Panc1 (cell line): ENCODE data around the gene C1QTNF4. TPM values are rescaled to one million over a fixed set of nuclear protein-coding genes. Genes with fewer than 3 reads are reported as not detected.

Source experiments
- ATAC-seq: fragments of 200-7000 bp; cut with Tn5 transposase; 2 replicates; pipeline ENCODE4 v1.9.1; 2020; ENCODE audit warnings: mild to moderate bottlenecking, moderate library complexity
- BruUV-seq: library from RNA; stranded (reverse); fragments of 400-500 nt; replicated peaks from 2 replicates; lab custom pipeline; 2021; lab: Mats Ljungman, UMichigan
- CTCF ChIA-PET: fragments of 300-600 bp; sonication (Branson Sonifier 250); formaldehyde crosslinking; loops from one replicate; lab custom pipeline; 2022; ENCODE audit warnings: antibody characterized with exemption; lab: Charles Lee
- POLR2A ChIA-PET: fragments of 300-600 bp; sonication (Branson Sonifier 250); formaldehyde crosslinking; loops from one replicate; lab custom pipeline; 2022; ENCODE audit warnings: antibody characterized with exemption; lab: Charles Lee
- DNase-seq: peaks from one replicate; pipeline ENCODE4 v3.0.0-alpha.2; 2010; ENCODE audit warnings: low read depth, low spot score
- H3K27ac ChIP-seq: 2 replicates; pipeline ENCODE4 v1.5.1; 2011; ENCODE audit warnings: mild to moderate bottlenecking, low read length, inconsistent platforms
- H3K27me3 ChIP-seq: fragments of 200-500 bp; sonication (Bioruptor generic); 2 replicates; pipeline ENCODE4 v1.6.0; 2014; ENCODE audit warnings: low read length, inconsistent platforms; ENCODE audit not compliant: control insufficient read depth, insufficient read depth
- H3K36me3 ChIP-seq: fragments of 200-500 bp; sonication (Bioruptor generic); 2 replicates; pipeline ENCODE4 v1.5.1; 2014; ENCODE audit warnings: inconsistent platforms, mild to moderate bottlenecking, low read length, moderate library complexity; ENCODE audit not compliant: control insufficient read depth, insufficient read depth
- H3K4me1 ChIP-seq: 2 replicates; pipeline ENCODE4 v1.5.1; 2011; ENCODE audit warnings: inconsistent platforms, mild to moderate bottlenecking, low read length, moderate library complexity; ENCODE audit not compliant: control insufficient read depth, insufficient read depth
- H3K4me3 ChIP-seq, 2 experiments: 2 replicates each; pipeline ENCODE4 v1.5.1; 2011 to 2012; ENCODE audit warnings: low read depth in 2 of 2, low read length in 2 of 2, mild to moderate bottlenecking in 2 of 2, inconsistent platforms in 1 of 2, moderate library complexity in 1 of 2
- H3K9me3 ChIP-seq: fragments of 200-500 bp; sonication (Bioruptor generic); 2 replicates; pipeline ENCODE4 v1.5.1; 2014; ENCODE audit warnings: low read depth, mild to moderate bottlenecking, inconsistent platforms, low read length, moderate library complexity; ENCODE audit not compliant: control insufficient read depth, insufficient read depth
- POLR2AphosphoS5 ChIP-seq: IDR thresholded peaks from 2 replicates; pipeline ENCODE4 v1.6.1; 2012; ENCODE audit warnings: mild to moderate bottlenecking, low read depth, low read length, moderate library complexity
- SIN3A ChIP-seq: IDR thresholded peaks from 2 replicates; pipeline ENCODE4 v1.6.1; 2012; ENCODE audit warnings: low read depth, mild to moderate bottlenecking, low read length, moderate library complexity, borderline replicate concordance; ENCODE audit not compliant: insufficient read depth
- TCF7L2 ChIP-seq: IDR thresholded peaks from 2 replicates; pipeline ENCODE4 v1.6.1; 2011; ENCODE audit warnings: mild to moderate bottlenecking, low read depth, low read length, inconsistent platforms
- in situ Hi-C: cut with HindIII; loops from 2 replicates; pipeline ENCODE4 v1.10.0; 2016; ENCODE audit warnings: low sequenced_read_pairs, low pct_unique_long_range_greater_than_20kb
- intact Hi-C: fragments of 100-400 bp; cut with micrococcal nuclease; formaldehyde crosslinking; loops from one replicate; pipeline ENCODE4 v1.10.0; 2022; ENCODE audit not compliant: unreplicated experiment
- total RNA-seq: library from RNA; stranded (reverse); gene quantifications from one replicate; pipeline ENCODE4 v1.2.1, GENCODE V29; 2021; ENCODE audit not compliant: unreplicated experiment
- TF ChIP-seq, protein P1 (sequence below): fragments of 450-650 bp; IDR thresholded peaks from 2 replicates; pipeline ENCODE4 v1.5.1; 2017; ENCODE audit warnings: mild to moderate bottlenecking
- TF ChIP-seq, protein P2 (sequence below), 2 experiments: IDR thresholded peaks; 2 replicates each; pipeline ENCODE4 v1.6.1; 2011 to 2012; ENCODE audit warnings: low read depth in 2 of 2, control low read depth in 1 of 2, low read length in 1 of 2, mild to moderate bottlenecking in 1 of 2, moderate library complexity in 1 of 2; ENCODE audit not compliant: insufficient read depth in 1 of 2

Gene C1QTNF4
- total RNA-seq, 1 experiment from 2014 or later: not detected

DNA sequence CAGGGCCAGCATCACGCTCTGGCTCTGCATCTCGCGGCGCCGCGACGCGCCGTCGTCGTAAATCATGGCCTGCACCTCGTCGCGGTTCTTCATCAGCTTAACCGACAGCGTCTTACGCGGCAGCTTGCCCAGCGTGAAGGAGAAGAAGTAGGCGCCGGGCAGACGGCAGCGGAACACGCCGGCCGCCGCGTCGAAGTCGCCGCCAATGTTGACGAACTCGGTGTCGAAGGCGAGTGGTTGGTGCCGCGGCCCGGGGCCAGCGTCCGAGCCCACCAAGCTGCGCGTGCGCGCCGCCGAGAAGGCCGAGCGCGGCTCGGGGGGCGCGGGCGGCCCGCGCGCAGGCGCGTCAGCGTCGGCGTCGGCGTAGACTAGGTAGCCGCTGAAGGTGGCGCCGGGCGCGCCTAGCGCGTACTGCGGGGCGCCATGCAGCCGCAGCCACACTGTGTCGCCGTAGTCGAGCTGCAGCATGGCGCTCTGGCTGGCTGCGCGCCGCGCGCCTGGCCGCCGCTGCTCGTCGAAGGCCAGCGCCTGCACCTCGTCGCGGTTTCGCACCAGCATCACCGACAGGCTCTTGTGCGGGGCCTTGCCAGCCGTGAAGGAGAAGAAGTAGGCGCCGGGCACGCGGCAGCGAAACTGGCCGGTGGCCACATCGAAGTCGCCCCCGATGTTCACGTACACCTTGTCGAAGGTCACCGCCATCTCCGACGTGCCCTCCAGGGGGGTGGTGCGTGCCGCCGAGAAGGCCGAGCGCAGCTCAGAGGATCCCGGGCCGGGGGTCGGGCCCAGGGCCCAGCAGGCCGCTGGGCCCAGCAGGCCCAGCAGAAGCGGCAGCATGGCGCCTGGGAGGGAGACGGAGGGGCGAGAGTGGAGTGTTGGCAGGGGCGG is 4.0 kb downstream of the C1QTNF4 start:
- Histone ChIP-seq H3K27me3 (peaks cover 6% of the 10 kb centered on the region; the same call in 1 of the 2 replicates), H3K4me1 (peaks cover 4% of the 10 kb centered on the region), H3K9me3 (no peaks in the 10 kb centered on the region), H3K36me3 (no peaks in the 10 kb centered on the region), H3K27ac (no peak overlapping the region), H3K4me3 (no peak overlapping the region)
- no TSS peak for BruUV-seq
- CTCF ChIA-PET: no interaction called here
- TF ChIP-seq POLR2AphosphoS5 (no peak), SIN3A (no peak), TCF7L2 (no peak)
- TF ChIP-seq, protein P1, sequence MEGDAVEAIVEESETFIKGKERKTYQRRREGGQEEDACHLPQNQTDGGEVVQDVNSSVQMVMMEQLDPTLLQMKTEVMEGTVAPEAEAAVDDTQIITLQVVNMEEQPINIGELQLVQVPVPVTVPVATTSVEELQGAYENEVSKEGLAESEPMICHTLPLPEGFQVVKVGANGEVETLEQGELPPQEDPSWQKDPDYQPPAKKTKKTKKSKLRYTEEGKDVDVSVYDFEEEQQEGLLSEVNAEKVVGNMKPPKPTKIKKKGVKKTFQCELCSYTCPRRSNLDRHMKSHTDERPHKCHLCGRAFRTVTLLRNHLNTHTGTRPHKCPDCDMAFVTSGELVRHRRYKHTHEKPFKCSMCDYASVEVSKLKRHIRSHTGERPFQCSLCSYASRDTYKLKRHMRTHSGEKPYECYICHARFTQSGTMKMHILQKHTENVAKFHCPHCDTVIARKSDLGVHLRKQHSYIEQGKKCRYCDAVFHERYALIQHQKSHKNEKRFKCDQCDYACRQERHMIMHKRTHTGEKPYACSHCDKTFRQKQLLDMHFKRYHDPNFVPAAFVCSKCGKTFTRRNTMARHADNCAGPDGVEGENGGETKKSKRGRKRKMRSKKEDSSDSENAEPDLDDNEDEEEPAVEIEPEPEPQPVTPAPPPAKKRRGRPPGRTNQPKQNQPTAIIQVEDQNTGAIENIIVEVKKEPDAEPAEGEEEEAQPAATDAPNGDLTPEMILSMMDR: no peak
- TF ChIP-seq, protein P2, sequence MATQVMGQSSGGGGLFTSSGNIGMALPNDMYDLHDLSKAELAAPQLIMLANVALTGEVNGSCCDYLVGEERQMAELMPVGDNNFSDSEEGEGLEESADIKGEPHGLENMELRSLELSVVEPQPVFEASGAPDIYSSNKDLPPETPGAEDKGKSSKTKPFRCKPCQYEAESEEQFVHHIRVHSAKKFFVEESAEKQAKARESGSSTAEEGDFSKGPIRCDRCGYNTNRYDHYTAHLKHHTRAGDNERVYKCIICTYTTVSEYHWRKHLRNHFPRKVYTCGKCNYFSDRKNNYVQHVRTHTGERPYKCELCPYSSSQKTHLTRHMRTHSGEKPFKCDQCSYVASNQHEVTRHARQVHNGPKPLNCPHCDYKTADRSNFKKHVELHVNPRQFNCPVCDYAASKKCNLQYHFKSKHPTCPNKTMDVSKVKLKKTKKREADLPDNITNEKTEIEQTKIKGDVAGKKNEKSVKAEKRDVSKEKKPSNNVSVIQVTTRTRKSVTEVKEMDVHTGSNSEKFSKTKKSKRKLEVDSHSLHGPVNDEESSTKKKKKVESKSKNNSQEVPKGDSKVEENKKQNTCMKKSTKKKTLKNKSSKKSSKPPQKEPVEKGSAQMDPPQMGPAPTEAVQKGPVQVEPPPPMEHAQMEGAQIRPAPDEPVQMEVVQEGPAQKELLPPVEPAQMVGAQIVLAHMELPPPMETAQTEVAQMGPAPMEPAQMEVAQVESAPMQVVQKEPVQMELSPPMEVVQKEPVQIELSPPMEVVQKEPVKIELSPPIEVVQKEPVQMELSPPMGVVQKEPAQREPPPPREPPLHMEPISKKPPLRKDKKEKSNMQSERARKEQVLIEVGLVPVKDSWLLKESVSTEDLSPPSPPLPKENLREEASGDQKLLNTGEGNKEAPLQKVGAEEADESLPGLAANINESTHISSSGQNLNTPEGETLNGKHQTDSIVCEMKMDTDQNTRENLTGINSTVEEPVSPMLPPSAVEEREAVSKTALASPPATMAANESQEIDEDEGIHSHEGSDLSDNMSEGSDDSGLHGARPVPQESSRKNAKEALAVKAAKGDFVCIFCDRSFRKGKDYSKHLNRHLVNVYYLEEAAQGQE (IDR thresholded peaks at IDR 0.05; ENCODE audit: insufficient read depth in 1 of 2, low read depth in 2 of 2, low read length in 1 of 2): no peak
- POLR2A ChIA-PET: no interaction called here
- ATAC-seq (no peak), DNase-seq (no peak)
- in situ Hi-C loops (no loop called here), intact Hi-C loops (no loop called here)

DNA sequence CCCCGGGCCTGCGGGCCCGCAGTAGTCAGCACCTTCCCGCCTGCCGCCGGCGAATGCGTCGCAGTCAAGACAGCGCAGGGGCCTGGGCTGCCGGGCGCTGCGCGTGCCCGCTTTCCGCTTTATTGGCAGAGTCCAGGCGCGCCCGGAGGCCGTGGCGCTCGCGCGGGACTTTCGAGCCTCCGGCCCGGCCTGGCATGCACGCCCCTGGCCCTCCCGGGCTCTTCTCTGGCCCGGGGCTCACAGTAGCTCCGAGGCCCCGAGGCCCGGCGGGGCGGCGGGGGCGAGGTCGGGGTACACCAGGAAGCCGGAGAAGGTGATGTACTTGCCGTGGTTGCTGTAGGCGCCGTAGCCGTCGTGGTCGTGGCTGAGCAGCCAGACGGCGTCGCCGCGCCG is 4.6 kb downstream of the C1QTNF4 start:
- H3K27ac ChIP-seq: no peak overlapping the region
- in situ Hi-C loops: no loop called here
- no peaks in the 10 kb centered on the region for H3K9me3 ChIP-seq
- no TSS peak for BruUV-seq
- ATAC-seq: no peak
- peaks cover 4% of the 10 kb centered on the region for H3K4me1 ChIP-seq
- POLR2A ChIA-PET: no interaction called here
- no peak for DNase-seq
- H3K36me3 ChIP-seq: no peaks in the 10 kb centered on the region
- no peak overlapping the region for H3K4me3 ChIP-seq
- H3K27me3 ChIP-seq: peaks cover 6% of the 10 kb centered on the region; the same call in 1 of the 2 replicates
- CTCF ChIA-PET: no interaction called here
- intact Hi-C loops: no loop called here
- TF ChIP-seq SIN3A (no peak), POLR2AphosphoS5 (no peak), TCF7L2 (no peak)
- TF ChIP-seq, protein P2 (IDR thresholded peaks at IDR 0.05; ENCODE audit: insufficient read depth in 1 of 2, low read depth in 2 of 2, low read length in 1 of 2): no peak
- TF ChIP-seq, protein P1: no peak
